ENCODE data around the gene TATDN2.
"Not testable (repeated sequence)": the region's sequence is repeated elsewhere in the genome, so short reads cannot be mapped to it uniquely, and the experiment has no call there.

Gene TATDN2

DNA sequence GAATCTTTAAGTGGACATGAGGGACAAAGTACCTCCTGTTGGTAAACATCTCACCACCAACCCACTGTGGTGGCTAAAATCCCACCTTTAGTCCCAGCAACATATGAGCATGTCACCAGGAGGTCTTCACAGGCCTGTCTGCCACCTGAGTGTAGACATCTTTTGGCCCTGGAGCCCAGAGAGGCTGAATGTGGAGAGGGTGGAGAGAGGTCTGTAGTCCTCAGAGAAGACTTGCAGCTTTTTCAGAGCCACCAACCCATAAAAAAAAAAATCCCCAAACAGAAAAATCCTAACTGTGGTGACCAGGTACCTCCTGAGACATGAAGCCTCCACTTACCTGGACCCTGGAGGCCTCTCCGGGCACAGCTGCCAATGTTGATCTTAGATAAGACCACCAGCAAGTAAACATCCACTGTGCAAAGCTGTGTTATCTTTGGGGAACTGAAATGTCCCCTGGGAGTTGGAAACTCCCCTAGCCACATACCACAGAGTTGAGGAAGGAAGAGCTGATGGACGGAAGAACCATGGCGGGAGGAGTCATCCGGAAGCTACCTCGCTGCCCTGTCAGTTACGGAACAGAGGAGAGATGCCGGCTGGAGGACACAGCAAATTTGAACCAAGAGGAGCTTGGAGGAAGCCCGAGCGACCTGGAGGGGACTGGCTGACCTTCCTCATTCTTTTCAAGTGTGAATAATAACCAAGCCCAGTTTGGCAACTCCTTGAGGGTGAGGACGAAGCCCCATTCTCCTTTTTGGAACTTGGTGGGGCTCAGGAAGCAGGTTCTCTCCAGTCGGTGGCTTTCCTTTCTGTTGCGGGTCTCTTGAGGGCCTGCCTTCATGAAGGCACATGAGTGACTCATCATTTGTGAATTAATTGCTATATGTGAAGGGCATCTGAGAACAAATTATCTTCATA lies 44.5 kb downstream of the TATDN2 start, which contains the start of gene GHRL:
Gene GHRL (minus strand): TSS at position 443 of the 915 bp plus-strand sequence. CDS start 2,767 bp downstream, outside the sequence.
- no peak for DNase-seq

DNA sequence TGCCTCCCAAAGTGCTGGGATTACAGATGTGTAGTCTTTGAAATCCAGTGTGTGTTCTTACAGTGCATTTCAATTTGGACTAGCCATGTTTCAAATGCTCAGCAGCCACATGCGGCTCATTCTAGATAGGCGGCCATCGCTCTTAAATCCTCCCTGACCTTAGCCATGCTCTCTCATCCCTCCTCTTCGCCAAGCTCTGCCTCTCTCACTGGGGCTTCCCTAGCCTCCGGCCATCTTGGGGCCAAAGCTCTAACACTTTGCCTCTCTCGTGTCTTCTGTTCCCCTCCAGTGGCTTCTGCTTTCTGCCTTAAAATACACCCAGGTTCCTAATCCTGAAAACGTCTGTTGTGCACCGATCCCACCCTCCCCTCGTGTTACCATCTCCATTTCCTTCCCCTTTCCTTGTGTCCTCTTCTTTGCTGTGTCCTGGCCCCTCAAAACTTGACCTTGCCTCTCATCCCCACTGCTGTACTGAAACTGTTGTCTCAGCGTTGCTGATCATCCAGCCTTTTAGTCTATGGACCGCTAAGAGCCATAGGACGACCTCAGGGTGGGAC lies 45.8 kb downstream of the TATDN2 start:
- no peak for DNase-seq

DNA sequence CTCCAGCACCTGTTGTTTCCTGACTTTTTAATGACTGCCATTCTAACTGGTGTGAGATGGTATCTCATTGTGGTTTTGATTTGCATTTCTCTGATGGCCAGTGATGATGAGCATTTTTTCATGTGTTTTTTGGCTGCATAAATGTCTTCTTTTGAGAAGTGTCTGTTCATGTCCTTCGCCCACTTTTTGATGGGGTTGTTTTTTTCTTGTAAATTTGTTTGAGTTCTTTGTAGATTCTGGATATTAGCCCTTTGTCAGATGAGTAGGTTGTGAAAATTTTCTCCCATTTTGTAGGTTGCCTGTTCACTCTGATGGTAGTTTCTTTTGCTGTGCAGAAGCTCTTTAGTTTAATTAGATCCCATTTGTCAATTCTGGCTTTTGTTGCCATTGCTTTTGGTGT lies 49.8 kb downstream of the TATDN2 start:
- not testable (repeated sequence) for DNase-seq

DNA sequence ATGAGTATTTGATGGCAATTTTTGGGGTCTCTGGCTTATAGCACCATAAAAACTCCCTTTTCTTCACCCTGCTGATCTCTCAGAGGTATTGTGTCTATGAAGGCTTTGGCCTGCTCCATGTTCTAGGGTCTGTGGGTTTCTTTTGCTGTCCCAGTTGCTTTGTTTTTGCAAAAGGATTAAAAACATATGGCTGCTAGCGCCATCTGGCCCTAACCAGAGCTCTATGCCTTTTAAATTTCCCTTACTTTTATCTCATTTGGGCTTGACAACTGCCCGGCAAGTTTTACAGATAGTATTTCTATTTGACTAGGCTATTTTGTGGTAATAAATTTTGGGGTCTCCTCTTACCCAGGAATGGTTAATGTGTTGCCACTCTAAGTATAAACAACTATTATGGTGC lies 50.9 kb downstream of the TATDN2 start:
- no peak for DNase-seq

DNA sequence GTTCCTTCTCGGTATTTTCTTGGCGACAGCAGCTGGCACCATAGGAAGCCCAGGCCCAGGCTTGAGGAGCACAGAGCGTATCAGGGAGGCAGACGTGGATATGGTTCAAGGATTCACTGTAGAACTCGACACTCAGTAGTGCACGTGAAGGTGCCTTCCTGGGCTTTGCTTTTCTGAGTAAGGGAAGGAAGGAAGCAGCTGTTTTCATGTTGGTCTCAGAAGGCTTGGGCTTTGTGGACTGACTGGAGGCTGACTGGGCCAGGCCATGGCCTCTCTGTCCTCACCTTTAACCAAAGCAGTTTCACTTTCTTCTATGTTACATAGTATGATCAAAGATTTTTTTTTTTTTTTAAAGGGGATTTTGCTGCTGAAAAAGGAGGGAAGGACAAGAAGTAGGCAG lies 51.4 kb downstream of the TATDN2 start:
- no peak for DNase-seq

DNA sequence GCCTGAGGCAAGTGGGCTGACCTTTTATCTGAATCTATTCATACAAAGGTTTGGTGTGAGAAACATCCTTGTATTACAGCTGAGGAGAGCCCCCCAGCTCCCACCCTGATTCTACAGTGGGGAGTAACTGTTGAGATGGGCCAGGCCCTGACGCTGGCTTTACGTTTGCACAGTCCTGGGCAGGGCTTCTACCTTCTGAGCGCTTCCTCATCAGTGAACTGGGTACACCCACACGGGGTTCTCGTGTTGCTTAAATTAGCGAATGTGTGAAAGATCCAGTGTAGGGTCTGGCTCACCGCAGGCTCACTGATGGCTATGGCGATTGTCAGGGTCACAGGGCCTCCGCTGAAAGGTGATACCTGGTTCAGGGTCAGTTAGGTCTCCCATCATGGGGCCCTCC lies 51.8 kb downstream of the TATDN2 start:
- no peak for DNase-seq

DNA sequence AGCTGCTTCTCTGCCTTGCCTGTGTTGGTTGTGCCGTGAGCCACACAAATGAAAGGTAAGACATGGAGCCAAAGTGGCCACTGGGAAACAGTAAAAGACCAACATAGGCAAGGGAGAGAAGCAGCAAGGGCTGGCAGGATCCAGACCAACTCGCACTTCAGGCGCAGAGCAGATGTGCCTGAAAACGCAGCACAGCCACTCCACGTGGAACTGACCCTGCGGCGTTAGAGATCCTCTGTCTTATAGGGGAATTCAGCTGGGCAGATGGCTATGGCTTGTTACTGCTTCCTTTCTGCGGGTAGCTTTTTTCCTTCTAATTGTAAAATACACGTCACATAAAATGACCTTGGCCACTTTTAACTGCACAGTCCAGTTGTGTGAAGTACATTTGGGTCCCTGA lies 54.8 kb downstream of the TATDN2 start:
- no peak for DNase-seq

DNA sequence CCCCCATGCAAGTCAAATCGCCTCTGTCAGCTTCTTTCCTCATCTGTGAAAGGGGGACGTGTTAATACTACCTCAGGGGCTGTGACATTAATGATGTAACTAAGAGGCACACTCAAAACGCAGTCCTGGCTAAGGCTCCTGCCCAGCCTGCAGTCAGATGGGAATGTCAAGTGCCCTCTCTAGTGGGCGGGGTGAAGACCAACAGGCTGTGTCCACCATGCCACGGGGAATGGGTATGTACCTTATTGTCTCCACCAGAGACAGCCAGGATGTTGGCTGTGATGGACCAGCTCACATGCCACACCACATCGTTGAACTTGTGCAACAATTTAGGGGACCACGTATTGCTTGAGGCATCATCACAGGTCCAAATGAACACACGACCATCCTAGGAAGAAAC lies 55.5 kb downstream of the TATDN2 start:
- no peak for DNase-seq

DNA sequence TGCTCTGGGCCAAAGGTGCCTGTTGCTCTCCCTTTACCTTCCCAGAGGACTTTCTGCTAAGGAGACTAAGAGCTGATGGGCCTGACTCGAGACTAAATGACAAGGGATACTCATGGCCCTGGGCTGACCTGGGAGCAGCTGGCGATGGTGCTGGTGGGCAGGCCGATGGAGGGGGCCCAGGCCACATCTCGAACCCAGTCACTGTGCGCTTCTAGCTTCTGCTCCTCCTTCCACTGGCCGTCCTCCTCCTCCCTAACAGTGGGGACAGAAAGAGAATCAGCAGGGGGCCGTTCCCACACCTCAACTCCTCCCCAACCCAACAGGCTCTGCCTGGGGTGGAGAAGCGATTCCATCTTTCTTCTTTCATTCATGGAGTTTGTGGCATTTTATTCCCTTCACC lies 56.6 kb downstream of the TATDN2 start:
- DNase-seq: no peak

DNA sequence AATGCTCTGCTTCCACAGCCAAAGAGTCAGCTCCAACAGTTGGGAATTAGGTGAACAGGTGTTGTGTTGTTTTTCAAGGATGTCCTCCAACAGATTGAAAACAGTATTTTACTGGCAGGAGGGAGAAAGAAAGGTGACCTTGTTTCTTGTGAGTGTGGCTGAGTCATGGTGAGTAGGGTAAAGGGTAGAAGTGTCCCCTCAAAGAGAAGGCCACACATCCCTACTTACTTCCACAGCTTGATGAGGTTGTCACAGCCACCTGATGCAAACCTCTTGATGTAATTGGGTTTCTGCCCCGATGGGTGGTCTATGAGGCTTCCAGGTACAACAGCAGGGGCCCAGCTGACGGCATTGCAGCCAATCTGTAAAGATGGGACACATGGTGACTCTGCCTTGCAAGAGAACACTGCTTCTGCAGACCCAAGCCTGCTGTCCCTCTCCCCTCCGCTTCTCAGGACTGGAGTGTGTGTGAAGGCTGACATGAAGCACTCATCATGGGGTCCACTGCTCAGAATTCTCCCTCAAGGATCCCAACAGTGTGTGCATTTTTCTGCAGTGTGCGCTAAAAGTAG lies 57.2 kb downstream of the TATDN2 start:
- DNase-seq: no peak

DNA sequence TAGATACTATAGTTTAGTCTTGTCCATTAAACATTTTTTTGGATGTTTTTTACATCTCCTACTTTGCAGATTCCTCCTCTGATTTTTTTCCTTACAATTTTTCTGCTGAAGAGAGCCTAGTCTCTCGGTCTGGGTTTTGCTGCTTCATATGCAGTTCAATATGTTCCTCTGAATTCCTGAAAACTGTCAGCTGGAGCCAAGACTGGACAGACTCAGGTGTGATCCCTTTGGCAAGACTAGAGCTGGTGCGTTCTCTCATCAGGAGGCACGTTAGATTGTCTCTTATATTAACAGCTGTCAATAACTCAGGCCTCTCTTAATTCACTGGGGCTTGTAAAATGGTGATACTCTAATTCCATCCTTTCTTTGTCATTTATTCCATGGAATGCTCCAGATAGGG lies 57.9 kb downstream of the TATDN2 start:
- DNase-seq: no peak

DNA sequence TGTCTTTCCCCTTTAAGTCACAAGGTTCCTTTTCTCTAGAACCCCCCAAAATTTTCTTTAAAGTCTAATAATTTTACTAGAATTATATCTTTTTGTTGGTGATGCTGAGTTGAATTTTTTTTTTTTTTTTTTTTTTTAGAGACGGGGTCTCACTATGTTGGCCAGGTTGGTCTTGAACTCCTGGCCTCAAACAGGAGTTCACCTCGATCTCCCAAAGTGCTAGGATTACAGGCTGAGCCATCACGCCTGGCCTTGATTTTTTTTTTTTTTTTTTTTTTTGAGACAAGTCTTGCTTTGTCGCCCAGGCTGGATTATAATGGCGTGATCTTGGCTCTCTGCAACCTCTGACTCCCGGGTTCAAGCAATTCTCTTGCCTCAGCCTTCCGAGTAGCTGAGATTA lies 60.4 kb downstream of the TATDN2 start:
- no peak for DNase-seq

DNA sequence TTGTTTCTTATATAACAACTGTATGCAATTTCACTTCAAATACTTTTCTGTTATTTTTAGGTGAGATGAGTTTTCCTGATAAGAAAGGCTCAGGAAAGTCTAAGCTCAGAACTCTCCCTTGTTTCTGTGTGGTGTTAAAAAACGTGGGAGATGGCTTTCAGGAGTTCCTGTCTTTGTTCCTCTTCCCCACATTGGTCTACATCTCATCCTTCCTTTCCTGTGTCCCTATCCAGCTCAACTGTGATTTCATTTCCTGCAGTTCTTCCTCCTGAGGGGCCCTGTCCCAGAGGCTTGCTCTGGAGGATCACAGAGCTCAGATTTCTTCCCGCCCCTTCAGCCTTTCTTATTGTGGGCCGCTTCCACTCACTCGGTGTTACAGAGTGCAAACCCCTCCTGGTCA lies 61.5 kb downstream of the TATDN2 start:
- DNase-seq: no peak

DNA sequence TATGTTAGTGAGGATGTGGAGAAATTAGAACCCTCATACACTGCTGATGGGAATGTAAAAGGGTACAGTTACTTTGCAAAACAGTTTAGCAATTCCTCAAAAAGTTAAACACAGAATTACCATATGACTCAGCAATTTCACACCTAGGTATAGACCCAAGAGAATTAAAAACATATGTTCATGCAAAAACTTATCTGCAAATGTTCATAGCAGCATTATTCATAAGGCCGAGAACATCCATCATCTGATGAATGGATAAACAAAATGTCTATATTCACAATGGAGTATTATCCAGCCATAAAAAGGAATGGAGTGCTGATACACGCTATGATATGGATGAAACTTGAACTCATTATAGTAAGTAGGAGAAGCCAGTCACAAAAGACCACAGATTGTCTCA lies 62.3 kb downstream of the TATDN2 start:
- DNase-seq: no peak

DNA sequence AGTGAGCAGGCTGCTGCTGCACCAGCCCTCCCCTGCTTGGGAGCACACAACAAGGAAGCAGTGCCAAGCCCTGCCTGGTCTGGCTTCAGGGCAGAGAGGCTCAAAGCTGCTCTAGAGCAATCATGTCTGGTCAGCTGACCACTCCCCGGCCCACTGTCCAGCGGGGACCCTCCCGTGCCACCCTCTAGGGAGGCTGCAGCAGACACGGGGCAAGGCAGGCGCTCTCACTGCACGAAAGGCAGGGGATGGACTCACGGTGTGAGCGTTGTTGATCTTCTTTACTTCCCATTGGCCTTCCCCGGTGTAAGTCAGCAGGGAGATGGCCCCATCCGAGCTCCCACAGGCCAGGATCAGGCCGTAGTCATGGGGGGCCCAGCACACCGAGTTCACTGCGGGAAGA lies 63.5 kb downstream of the TATDN2 start:
- no peak for DNase-seq

DNA sequence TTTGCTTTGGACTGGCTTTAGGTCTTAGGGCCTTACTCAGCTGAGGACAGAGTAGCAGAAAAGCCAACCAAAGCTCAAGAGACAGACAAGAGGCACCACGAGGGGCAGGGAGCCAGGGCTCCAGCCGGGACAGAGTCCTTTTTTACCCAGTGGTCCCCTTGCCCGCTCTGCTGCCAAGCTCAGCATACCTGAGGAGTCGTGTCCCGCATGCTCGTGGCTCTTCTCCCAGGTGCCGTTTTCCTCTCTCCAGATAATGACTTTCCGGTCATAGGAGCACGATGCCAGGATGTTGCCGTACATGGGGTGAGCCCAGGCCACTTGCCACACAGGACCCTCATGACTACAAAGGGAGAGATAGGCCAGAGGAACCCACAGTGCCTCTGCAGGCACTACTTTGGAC lies 64.1 kb downstream of the TATDN2 start:
- no peak for DNase-seq

DNA sequence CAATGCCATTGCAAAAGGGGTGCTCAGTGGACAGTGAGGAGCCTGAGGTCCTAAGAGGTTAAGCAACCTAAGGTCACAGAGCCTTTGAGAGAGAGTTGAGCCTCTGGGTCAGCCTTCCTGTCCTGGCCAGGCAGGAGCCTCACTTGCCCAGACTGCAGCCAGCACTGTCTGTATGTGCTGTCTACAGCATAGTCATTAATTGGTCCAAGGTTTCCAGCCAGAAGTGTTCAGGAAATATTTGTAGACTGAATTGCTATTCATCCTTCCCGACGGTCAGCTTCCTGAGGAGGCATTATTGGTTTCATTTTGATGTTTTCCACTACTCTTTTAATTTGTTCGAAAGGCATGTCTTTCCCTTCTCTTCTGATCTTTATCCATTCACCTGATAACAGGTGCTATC lies 64.6 kb downstream of the TATDN2 start:
- no peak for DNase-seq

DNA sequence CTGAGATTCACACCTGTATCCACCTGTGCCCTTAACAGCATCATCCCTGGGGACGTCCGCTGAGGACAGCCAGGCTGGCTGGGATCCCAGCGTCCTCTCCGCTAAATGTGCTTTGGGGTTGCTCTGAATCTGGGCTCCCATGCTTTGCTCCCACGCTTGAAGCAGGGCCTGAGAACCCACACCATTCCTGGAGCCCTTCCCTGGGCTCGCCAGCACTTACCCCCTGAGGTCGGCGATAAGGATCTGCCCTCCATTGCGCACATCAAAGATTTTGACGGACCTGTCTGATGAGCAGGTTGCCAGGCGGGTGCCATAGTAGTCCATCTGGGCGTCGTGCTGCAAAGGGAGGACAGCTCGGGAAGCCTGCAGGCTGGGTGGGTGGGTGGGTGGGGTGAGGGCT lies 66.8 kb downstream of the TATDN2 start:
- no peak for DNase-seq

DNA sequence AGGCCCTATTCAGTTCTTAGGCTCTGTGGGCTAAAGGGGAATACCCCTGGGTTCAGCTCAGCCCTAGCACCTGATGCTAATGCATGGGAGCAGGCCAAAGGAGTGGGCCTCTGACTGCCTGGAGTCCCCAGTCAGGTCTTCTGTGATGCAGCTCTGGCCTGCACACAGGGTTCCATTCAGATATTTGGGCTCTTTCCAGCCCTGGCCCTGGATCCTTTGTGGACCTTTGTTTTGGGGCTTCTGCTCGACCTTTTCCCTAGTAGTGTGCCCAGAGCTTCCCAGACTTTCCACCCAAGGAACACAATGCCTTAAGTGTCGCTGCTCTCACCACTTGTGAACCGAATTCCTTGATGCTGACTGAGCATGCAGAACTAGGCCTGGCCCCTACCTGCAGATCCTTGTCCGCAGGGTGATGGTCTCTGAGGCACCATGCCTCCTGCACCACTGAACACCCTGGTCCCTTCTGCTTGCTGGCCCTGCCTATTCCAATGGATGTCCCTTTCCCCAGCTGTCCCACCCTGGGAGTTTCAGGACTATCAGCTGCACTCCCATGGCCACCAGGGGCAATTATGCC lies 67.6 kb downstream of the TATDN2 start:
- DNase-seq: no peak

DNA sequence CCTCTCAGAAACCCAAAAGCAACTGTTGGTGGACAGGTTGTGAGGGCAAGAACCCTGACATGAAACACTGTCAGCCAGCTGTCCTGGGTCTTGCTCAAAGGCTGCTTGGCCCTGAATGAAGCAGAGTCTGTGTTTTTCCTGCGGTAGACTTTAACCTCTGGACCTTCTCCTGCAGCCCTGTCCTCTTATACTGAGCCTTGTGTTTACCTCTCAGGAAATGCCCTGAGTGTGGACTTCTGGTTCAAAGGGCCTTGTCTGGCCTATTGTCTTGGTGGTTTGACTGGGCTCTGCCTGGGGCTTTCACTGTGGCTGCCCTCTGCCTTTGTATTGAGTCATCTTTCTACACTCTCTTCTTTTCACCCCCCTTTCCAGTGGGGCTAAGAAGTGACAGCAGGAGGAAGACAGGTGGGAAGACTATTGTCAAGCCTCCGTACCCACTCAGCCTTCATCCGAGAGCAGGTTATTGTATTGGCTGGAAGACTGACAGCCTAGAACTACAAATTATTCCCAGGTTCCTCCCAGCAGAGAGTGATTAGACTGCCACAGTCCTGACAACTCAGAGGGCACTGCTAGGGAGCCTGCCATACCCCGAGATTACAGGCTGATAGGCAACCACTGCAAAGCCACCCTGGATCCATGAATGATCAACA lies 69.2 kb downstream of the TATDN2 start:
- no peak for DNase-seq

DNA sequence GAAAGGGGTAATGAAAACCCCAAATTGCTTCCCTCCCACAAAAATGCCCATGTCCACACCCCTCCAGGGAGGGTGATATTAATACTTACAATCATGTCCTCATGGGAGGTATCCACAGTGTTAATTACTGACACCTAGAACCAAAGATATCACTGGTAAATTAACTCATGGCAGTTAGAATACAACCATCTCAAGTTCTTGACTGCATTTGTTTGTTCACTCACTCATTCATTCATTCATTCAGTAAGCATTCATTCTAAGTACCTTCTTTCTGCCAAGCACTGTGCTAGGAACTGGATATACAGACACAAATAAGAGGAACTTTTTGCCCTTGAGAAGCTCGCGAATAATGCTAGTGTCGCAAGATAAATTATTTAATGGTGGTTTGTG lies 69.7 kb downstream of the TATDN2 start:
- DNase-seq: no peak

DNA sequence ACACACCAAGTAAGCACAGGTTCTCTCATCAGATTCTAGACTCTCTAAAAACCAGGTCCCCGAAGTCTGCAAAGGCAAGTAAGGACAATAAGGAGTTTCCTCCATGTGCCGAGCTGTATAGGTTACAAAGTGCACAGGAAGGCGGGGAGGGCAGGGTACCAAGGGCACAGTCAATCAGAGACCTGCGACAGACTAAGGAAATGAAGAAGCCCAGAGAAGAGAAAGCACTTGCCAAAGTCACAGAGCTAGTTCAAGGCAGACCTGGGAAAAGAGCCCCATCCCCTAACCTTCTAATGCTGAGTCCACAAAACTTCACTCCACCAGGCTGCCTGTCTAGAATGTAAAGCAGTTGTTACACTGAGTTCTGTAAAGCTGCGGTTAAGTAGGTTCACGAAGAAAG lies 71.0 kb downstream of the TATDN2 start:
- no peak for DNase-seq

DNA sequence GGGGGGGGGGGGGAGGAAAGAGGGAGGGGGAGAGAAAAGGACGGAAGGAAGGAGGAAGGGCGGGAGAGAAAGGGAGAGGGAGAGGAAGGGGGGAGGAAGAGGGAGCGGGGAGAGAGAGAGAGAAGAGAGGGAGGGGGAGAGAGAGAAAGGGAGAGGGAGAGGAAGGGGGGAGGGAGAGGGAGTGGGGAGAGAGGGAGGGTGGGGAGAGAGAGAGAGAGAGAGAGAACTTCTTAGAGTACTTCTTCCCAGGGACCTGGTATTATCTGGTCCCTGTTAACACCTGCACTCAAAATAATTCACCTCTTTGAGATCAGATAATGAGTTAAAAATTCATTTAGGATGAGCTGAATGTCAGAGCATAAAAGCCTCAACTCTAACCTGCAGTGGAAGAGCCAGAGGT lies 71.5 kb downstream of the TATDN2 start:
- DNase-seq: no peak

DNA sequence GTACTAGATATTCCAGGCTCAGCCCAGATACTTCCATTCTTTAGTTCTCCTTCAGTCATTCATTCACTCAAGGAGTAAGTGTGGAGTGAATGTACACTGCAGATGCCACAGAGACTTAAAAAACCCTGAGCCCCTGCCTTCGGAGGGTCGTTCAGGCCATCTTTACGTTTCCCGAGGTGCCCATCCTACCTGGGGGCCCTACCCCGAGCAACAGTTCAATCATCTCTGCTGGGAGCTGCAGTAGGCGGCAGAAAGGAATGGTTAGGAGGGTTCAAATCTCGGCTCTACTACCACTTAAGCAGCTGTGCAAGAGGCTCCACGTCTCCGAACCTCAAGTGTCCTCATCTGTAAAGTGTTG lies 72.0 kb downstream of the TATDN2 start:
- no peak for DNase-seq

Data from activated CD4-positive, alpha-beta T cell treated with anti-CD3 and anti-CD28 coated beads for 4 hours (primary cell).